ENCODE measurements around the gene DNM1. TPM values are rescaled to one million over a fixed set of nuclear protein-coding genes. Genes with fewer than 3 reads are reported as not detected.

The DNM1 gene
- total RNA-seq, 4 donors from 2014 or later = 1.3 to 9.7 (median 1.6) TPM

DNA sequence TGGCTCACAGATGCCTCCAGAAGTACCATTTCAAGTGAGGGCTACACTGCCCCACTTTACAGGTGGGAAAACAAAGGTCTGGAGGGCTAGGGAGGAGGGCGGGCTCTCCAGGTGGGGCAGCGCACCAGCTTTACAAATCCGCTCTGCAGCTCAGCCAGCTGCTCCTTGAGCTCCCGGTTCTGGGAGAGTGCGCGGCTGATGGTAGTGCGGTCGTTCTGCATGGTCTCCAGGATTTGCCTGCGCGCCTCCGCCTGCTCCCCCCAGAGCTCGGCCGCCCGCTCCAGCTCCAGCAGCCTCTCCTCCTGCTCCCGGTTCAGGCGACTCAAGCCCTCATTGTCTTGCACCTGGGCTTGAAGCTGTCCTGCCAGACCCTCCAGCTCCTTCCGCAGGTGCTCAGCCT, 57.2 kb downstream of the DNM1 start:
- intact Hi-C loops (cut with DNase I) = no loop called here
- Histone ChIP-seq H3K27me3 (no peaks in the 10 kb centered on the region), H3K27ac (no peak overlapping the region), H3K4me3 (no peak overlapping the region), H3K36me3 (peaks cover 42 to 100% (median 47%) of the 10 kb centered on the region in 3 donors), H3K4me1 (no peaks in the 10 kb centered on the region), H3K9me3 (no peaks in the 10 kb centered on the region)
- no peak for TF ChIP-seq POLR2A (IDR thresholded peaks at IDR 0.05)
- TF ChIP-seq, protein P1, sequence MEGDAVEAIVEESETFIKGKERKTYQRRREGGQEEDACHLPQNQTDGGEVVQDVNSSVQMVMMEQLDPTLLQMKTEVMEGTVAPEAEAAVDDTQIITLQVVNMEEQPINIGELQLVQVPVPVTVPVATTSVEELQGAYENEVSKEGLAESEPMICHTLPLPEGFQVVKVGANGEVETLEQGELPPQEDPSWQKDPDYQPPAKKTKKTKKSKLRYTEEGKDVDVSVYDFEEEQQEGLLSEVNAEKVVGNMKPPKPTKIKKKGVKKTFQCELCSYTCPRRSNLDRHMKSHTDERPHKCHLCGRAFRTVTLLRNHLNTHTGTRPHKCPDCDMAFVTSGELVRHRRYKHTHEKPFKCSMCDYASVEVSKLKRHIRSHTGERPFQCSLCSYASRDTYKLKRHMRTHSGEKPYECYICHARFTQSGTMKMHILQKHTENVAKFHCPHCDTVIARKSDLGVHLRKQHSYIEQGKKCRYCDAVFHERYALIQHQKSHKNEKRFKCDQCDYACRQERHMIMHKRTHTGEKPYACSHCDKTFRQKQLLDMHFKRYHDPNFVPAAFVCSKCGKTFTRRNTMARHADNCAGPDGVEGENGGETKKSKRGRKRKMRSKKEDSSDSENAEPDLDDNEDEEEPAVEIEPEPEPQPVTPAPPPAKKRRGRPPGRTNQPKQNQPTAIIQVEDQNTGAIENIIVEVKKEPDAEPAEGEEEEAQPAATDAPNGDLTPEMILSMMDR (IDR thresholded peaks at IDR 0.05) = no peak
- 86 to 90% methylated on average over 3 to 6 of the region's 17 CpGs for WGBS, 2 donors
- no peak for DNase-seq

DNA sequence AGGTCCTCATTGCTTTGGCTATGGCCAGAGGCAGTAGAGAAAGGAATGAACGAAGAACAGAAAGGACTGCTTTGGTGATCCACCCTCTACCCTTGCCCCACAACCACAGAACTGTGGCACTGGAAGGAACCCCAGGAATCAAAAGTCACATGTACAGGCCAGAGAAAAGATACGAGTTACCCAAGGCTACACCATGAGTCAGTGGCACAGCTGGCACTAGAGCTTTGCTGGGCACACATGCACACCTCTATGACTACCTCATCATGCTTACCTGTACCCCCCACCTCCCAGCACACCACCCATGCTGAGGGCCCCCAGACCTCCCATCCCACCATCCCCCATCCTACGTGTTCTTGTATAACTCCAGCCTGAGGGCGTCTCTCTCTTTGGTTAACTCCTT, 59.5 kb downstream of the DNM1 start:
- WGBS, 2 donors = 72 to 78% methylated on average over 3 to 4 of the region's 4 CpGs

DNA sequence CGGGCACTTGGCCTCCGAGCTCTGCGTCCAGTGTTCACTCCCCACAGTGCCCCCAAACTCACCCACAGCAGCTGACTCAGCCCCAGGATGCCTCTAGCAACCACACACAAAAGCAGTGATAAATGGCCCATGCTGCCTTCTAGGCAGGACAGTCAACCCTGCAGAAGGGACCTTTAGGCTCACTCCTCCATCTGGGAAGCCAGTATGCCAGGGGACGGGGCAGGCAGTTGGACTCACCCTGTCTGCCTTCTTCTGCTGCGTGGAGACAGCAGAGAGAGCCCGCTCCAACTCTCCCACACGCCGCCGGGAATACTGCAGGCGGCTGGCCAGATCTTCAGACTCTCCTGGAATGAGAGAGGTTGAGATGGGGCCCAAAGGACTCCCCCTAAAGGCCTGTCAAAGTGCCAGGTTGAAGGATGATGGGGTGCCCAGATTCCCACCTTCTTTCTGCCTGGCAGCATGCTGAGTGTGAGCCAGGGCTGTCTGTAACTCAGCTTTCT, 62.2 kb downstream of the DNM1 start:
- 91% methylated on average over 4 of the region's 10 CpGs; no CpG with 5 or more reads in 1 of the 2 donors for WGBS, 2 donors
- no peak for TF ChIP-seq POLR2A (IDR thresholded peaks at IDR 0.05)
- TF ChIP-seq, protein P1 (IDR thresholded peaks at IDR 0.05) = no peak
- no peaks in the 10 kb centered on the region for H3K9me3 ChIP-seq
- no peak overlapping the region for H3K4me3 ChIP-seq
- intact Hi-C loops (cut with DNase I) = no loop called here
- peaks cover under 1 to 25% (median 3%) of the 10 kb centered on the region in 3 donors for H3K4me1 ChIP-seq
- H3K27me3 ChIP-seq = no peaks in the 10 kb centered on the region
- H3K27ac ChIP-seq = no peak overlapping the region
- DNase-seq = no peak
- peaks cover 14 to 91% (median 28%) of the 10 kb centered on the region in 3 donors for H3K36me3 ChIP-seq

More for the DNA sequence above, 59.5 kb downstream of the DNM1 start:
- Histone ChIP-seq H3K9me3 (no peaks in the 10 kb centered on the region), H3K27me3 (no peaks in the 10 kb centered on the region), H3K27ac (no peak overlapping the region), H3K4me1 (no peaks in the 10 kb centered on the region), H3K4me3 (no peak overlapping the region), H3K36me3 (peaks cover 40 to 100% (median 49%) of the 10 kb centered on the region in 3 donors)
- TF ChIP-seq, protein P1 (IDR thresholded peaks at IDR 0.05) = no peak
- no peak for TF ChIP-seq POLR2A (IDR thresholded peaks at IDR 0.05)
- DNase-seq = no peak
- intact Hi-C loops (cut with DNase I) = no loop called here

DNA sequence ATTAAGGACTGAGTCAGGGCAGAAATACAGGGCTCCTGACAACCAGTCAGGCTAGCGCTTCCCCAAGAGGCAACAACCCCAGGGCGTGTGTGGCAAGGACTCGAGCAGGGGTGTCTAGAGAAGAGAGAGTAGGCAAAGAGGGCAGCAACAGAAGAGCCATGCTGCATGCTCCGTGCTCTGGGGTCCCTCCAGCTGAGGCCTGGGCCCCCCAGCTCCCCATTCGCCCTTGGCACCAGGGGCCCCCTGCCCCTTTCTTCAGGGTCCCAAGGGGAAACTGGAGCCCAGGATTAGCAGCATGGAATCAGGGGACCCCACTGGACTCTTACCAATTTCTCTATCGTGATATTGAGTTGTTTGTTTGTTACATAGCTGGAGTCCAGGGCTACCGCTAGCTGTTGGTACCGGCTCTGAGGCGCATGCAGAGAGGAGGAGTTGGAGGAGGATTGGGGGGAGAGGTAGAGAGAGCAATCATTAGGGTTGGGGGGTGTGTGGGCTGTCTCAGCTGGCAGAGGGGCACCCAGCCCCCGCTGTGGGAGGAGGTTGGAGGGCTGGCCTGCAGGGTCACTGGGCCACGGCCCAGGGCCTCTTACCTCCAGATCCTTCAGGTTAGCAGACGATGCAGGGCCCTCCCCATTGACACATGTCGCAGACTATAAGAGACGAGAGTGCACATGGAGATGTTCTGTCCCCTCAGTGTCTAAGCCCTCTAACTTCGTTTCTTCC, 63.9 kb downstream of the DNM1 start:
- DNase-seq = no peak
- 87 to 89% methylated on average over 7 to 14 of the region's 15 CpGs for WGBS, 2 donors
- intact Hi-C loops (cut with DNase I) = no loop called here
- Histone ChIP-seq H3K4me1 (peaks cover 9 to 41% (median 9%) of the 10 kb centered on the region in 3 donors), H3K36me3 (peaks cover 6 to 89% (median 13%) of the 10 kb centered on the region in 3 donors), H3K4me3 (no peak overlapping the region), H3K9me3 (no peaks in the 10 kb centered on the region), H3K27ac (peak overlapping the region in 1 of 4 donors; percentile 7), H3K27me3 (no peaks in the 10 kb centered on the region)
- TF ChIP-seq POLR2A (IDR thresholded peaks at IDR 0.05) = no peak
- TF ChIP-seq, protein P1 (IDR thresholded peaks at IDR 0.05) = no peak

DNA sequence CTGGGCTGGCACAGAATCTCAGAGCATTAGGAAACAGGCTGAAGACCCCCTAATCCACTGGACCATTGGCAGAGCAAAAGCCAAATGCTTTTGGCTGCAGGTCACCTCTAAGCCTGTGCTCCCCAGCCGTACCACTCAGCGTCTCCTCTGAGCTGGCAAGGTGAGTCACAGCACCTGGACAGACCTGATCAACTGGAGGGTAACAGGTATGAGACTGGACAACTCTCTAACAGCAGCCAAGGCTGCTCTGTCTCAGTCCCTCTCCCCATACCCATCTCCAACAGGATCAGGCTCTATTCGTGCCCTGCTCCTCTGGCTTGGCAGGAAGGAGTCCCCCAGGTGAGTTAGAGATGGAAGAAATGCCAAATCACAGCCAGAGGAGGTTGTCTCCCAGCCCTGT, 67.9 kb downstream of the DNM1 start:
- Histone ChIP-seq H3K4me3 (no peak overlapping the region), H3K27me3 (no peaks in the 10 kb centered on the region), H3K9me3 (no peaks in the 10 kb centered on the region), H3K27ac (peak overlapping the region; percentile 42 to 80 (median 64)), H3K4me1 (peaks cover 16 to 74% (median 21%) of the 10 kb centered on the region in 3 donors), H3K36me3 (peaks cover 13 to 67% (median 15%) of the 10 kb centered on the region in 3 donors)
- intact Hi-C loops (cut with DNase I) = no loop called here
- TF ChIP-seq, protein P1 (IDR thresholded peaks at IDR 0.05) = no peak
- TF ChIP-seq POLR2A (IDR thresholded peaks at IDR 0.05) = no peak
- no peak for DNase-seq
- 17 to 40% methylated on average over 1 of the region's 3 CpGs for WGBS, 2 donors
